DND-41 (cell line): ENCODE measurements around the gene SLC25A53.

Experiments used
- CTCF ChIP-seq: IDR thresholded peaks from 2 replicates; pipeline ENCODE4 v1.5.1; 2012; ENCODE audit warnings: borderline replicate concordance, low read length, moderate library complexity, mild to moderate bottlenecking; ENCODE audit not compliant: poor library complexity, severe bottlenecking; ENCODE audit errors: extremely low read depth
- EZH2 ChIP-seq: IDR thresholded peaks from 3 replicates; pipeline ENCODE4 v1.6.1; 2012; ENCODE audit warnings: borderline replicate concordance, low read depth, mild to moderate bottlenecking, moderate library complexity, low read length, inconsistent platforms; ENCODE audit not compliant: severe bottlenecking

DNA sequence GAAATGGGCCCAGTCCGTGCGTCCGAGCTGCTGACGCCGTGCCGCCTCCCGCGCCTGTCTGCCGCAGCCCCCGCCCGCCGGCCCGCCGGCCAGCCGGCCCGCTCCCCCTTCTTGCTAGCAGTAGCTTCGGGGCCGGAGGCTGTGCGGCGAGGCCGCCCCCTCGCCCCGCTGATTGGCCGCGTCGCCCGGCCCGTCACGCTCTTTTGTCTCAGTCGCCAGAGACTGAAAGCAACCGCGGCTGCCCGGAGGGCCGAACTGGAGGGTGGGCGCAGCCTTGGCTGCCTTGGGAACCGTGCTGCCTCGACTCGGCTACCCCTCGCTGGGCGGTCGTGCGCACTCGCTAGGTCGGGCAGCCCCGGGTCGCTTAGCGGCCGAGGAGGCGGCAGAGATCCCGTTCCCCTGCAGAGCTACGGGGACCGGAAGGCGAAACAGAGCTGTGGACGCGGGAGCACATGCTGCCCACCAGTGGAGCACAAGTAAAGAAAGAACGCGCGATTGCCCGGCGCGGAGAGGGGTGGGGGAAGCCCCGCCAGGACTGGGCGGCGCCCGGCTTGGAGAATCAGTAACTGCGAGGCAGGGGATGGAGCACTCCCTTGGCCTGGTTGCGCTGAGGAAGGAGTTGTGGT, 44.4 kb downstream of the SLC25A53 start, which contains the start of gene ZCCHC18:
- no peak for TF ChIP-seq CTCF
- no peak for TF ChIP-seq EZH2
